Astrocyte of the hippocampus (primary cell): ENCODE results near the gene ERN1.
"Not testable (repeated sequence)": the region's sequence is repeated elsewhere in the genome, so short reads cannot be mapped to it uniquely, and the experiment has no call there.

ENCODE experiments used
- DNase-seq: peaks from one replicate; pipeline ENCODE4 v3.0.0; 2011; ENCODE audit warnings: low read depth, low spot score

ERN1 gene

DNA sequence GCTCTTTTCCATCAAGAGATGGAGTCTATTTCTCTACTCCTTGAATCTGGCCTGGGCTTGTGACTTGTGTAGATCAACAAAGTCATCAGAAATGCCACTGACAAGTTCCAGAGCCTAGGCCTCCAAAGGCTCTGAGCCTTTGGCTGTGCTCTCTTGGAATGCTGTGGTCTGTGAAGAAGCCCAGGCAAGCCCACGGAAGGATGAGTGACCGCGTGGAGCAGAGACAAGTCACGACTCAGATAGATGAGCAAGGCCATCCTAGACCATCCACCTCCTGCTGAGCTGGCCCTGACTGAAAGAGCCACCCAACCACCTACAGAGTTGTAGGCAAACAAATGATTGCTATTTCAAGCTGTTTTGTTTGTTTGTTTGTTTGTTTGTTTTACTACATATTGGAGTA, 97.9 kb downstream of the ERN1 start:
- peak; percentile 12 for DNase-seq

DNA sequence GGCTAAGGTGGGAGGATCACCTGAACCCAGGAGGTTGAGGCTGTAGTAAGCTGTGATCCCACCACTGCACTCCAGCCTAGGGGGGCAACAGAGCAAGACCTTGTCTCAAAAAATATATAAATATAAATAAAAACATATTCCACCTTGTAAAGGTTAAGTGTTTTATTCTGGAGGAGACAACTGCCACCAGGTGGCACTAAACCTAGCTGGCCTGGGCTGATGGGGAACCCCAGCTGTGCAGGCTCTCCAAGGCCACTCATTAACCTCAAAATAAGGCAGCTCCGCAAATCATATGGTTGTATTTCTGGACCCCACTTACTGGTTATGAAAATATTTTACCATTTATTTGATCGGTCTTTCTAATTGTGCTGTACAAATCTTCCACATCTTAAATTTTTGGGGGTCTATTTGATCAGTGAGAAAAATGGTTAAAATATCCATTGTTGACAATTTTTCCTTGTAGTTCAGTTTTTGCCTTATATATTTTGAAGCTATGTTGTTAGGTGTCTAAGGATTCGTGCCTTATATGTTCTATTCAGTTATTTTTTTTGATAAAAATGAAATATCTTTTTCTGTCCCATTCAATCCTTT, 101.0 kb downstream of the ERN1 start:
- peak; percentile 80 for DNase-seq

DNA sequence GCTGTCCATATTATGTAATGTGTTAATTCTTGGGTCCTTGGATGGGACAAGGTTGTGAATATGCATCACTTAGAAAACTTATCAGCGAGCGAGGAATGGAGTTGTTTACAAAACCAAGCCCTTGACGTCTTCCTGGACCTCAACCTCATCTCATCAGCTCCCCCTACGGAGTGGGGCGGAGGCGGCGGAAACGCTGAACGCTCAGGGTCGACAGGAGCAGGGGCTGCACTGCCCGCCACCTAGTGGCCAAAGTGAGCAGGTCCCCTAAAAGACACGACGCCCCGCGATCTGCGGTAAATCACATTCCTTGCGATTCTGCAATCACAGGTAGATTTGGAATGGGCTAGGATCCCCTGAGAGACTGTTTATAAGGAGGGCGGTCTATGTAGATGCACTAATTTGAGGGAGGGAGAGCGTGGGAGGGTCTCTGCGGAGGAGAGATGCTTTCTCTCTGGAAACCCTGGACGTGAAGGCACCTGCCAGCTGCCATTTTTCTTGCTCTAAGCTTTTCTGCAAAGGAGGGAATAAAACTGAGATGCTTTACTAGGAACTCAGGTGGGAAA, 104.1 kb downstream of the ERN1 start:
- peak; percentile 76 for DNase-seq

DNA sequence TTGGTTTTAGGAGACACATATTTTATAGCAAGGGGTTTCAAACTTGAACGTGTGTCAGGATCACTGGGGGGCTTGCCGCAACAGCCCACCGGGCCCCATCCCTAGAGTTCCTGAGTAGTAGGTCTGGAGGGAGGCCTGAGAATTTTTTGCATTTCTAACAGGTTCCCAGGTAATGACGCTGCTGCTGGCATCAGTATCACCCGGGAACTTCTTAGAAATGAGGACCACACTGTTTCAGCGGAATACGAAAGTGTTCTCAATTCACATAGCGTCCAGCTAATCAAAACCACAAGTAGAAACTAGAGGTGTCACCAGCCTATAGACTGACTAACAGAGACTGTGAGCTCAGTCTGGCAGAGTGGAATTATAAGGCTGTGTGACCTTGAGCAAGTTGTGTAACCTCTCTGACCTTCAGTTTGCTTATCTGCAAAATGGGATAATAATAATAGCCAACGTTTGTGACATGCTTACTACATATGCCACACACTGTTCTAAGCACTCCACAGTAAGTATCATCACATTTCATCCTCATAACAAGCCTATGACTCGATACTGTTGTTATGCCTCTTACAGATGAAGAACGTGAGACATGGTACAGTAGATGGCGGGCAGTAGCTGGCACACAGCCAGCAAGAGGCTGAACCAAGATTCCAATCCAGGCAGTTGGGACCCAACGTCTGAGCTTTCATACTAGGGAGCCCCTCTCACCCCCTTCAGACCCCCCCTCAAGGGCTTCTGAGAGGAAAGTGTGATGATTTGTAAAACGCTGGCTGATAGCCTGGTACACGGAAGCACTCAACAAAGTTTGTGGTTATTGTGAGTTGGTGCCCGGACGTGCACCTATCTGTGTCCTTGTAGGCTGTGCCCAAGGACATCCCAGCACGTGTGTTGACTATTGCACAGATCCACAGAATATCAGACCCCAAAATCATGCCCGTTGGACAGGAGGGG, 104.9 kb downstream of the ERN1 start:
- DNase-seq = no peak

DNA sequence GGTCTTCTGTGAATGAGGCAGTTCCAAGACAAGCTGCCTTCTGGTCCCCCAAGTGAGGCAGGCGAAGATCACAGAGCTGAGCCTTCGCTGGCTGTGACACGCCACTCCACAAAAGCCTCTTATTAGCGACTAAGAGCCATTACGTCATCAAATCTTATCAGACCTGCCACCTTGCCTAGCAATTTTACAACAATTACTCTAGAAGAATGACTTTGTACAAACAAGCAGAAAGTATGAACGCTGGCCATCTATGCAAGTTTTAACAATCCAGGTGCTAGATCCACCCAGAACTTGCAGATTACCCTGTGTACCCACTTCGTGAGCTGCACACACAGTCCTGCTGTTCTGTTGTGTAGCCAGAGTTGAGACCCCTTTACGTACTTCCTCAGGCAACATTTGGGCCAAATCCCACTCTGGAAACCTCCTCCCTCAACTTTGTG, 105.7 kb downstream of the ERN1 start:
- no peak for DNase-seq

DNA sequence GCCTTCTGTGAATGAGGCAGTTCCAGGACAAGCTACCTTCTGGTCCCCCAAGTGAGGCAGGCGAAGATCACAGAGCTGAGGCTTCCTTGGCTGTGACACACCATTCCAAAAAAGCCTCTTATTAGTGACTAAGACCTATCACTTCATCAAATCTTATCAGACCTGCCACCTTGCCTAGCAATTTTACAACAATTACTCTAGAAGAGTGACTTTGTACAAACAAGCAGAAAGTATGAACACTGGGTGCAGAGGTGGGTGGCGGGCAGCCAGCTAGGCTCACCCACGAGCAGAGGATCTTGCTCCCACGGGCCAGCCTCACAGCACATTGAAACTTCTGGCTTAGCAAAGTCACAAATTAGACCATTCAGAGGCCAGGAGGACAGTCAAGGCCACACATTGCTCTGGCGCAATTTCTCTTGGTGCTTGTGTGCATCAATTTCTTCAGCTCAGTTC, 107.3 kb downstream of the ERN1 start:
- no peak for DNase-seq

DNA sequence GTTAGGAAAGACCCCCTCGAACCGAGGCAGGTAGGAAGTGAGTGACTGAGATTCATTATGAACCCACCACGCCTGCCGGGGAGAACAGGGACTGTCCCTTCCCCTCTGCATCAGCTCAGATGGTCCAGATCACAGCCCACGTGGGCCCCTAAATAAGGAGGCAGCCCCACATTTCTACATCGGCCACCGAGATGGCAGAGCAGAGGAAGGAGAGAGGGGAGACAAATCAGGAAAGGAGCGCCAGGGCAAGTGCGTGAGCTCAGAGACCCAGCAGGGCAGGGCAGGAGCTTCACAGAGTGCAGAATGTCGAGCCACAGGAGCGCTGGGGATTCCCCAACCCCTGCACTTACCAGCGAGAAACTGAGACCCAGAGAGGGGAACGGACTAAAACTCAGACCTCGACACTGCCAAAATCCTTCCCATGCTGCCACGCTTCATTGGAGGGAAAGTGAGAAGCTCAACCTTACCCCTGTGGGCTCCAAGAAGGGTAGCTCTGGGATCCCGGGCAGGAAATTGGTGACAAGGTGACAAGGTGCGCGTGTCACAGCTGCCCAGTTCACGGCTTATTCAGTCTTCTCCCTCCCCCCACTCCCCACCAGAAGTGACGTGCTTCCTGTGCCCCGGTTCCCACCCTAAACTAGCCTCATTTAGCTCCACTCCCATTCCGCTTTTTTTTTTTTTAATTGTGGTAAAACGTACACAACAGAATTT, 109.7 kb downstream of the ERN1 start, which contains the start of gene ICAM2:
Gene ICAM2 (minus strand): TSS at position 578 of the 711 bp plus-strand sequence. CDS start 13,942 bp downstream, outside the sequence.
- DNase-seq = no peak

DNA sequence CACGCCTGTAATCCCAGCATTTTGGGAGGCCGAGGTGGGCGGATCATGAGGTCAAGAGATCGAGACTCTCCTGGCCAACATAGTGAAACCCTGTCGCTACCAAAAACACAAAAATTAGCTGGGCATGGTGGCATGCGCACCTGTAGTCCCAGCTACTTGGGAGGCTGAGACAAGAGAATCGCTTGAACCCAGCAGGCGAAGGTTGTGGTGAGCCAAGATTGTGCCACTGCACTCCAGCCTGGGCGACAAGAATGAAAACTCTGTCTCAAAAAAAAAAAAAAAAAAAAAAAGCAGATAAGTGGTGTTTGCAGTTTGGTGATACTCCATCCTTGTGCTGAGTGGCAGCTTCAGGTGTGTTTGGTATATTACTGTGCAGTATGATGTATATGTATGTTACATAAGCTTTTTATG, 110.4 kb downstream of the ERN1 start:
- DNase-seq = not testable (repeated sequence)

DNA sequence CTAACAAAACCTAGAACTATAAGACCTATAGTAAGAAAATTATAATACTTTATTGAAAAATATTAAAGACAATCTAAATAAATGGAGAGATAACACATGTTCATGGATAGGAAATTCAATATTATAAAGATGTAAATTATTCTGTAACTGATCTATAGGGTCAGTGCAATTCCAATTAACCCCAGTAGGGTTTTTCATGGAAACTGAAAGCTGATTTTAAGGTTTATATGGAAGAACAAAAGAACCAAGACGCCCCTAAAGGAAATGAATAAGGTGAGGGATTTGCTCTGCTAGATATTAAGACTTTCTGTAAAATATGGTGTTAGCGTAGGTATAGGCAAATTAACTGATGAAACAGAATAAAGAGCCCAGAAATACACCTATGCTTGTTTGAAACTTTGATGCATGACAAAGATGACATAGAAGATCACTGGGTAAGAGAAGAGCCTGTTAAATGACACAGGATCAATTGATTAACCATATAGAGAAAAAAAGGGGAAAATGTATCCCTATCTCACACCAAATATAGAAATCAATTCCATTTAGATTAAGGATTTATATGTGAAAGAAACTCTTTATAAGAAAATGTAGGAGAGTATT, 112.5 kb downstream of the ERN1 start:
- DNase-seq = no peak

DNA sequence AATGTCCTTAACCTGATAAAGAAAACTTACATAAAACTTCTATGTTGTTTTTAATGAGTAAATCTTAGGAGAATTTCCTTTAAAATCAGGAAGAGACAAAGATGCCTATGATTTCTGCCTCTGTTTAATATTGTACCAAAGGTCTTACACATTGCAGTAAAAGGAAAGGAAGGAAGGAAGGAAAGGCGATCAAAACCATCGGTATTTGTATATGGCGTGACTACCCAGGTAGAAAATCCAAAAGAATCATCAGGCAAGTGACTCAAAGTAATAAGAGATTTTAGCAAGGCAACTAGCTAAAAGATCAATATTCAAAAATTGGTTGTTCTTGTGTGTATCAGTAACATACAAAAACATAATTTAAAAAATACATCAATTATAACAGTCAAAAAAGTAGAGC, 113.0 kb downstream of the ERN1 start:
- no peak for DNase-seq

DNA sequence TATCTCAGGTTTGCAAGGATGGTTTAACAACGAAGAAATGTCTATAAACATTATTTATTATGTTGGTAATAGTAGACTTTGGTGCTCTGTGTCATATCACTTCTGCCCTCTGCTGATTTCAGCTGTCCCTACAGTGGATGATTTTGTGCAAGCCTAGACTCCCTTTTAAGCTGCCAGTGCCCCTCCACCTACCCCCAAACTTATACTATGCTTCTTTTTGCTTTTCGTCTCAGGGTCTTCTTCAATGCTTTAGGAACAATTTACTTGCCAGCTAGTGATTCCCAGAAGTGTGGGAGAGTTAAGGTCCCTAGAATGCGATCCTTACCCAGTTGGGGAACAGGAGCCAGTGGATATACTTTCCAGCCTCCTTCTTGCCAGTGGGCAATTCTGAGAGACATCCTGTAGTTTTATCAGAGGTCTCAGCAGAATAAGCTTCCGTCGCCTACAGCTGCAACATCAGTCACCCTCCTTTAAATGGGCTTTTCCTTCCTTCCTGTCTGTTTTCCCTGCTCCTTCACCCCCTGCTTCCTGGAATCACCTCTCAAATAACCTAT, 113.6 kb downstream of the ERN1 start:
- DNase-seq = no peak

DNA sequence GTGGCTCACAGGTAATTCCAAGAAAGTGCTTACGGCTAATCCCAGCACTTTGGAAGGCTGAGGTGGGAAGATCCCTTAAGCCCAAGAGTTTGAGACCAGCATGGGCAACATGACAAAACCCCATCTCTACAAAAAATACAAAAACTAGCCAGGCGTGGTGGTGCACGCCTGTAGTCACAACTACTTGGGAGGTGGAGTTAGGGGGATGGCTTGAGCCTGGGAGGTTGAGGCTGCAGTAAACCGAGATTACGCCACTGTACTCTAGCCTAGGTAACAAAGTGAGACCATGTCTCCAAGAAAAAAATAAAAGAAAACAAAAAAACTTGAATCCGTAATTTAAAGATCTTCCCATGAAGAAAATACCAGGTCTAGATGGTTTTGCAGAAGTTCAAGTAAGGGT, 114.5 kb downstream of the ERN1 start:
- no peak for DNase-seq

DNA sequence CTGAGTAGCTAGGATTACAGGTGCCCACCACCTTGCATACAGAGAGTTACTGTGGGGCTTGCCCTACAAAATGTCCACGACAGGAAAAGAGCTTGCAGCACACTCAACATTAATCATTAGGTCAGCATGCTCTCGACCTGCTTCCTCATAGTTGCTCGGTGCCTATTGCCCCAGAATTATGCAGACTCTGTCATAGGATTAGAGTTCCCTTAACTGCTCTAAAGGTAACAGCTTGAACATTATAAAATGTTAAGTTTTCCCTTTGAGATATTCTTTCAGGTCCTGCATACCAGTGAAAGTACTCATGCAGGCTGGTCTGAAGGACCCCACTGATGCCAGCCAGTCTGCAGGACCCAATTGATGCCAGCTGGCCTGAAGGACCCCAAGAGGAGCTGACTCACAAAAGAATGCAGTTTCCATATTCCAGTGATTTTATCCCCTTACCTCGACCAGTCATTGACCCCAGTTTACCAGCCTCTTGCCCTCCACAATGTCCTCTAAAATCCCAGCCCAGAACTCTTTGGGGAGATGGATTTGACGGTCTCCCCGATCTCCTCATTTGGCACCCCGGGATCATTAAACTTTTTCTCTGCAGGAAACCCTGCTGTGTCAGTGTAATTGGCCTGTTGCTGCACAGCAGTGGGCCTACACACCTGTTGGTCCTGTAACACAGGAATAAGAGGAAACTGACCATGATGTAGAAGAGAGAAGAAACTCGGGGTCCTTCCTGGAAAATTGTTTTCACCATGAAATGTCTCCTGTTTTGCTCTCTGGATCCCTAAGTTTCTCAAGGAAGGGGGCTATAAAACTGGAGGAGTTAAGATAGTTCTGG, 120.2 kb downstream of the ERN1 start:
- DNase-seq = peak; percentile 21

DNA sequence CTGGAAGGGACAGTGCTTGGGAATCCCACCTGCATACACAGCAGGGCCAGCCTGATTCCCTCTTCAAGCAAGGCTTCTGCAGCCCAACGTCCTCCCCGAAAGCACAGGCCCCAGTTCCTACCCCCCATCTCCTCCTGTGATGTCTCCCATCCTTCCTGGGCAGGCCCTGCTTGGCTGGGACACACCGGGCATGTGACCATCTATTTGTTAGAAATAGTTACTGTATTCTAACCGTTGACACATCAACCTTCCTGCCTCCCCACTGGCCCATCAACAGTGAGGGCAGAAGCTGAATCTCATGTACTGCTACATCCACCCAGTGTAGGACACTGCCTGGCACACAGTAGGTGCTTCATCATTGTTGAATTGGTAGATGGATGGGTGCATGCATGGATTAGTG, 121.1 kb downstream of the ERN1 start:
- DNase-seq = no peak

DNA sequence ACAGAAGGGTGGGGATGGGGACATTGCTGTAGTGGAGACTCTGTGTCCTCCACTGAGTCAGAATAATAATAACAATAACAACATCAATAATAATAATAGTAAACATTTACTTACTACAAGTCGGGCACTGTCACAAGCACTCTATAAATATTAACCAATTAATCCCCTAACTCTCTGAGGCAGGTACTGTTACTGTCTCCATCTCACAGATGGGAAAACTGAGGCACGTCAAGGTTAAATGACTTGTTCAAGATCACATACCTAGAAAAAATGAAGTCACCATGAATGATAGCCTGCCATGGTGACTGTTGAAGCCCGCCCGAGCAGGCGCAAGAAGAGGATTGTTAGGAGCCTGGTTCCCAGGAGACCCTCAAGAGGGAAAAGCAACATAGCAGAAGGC, 121.6 kb downstream of the ERN1 start:
- no peak for DNase-seq

DNA sequence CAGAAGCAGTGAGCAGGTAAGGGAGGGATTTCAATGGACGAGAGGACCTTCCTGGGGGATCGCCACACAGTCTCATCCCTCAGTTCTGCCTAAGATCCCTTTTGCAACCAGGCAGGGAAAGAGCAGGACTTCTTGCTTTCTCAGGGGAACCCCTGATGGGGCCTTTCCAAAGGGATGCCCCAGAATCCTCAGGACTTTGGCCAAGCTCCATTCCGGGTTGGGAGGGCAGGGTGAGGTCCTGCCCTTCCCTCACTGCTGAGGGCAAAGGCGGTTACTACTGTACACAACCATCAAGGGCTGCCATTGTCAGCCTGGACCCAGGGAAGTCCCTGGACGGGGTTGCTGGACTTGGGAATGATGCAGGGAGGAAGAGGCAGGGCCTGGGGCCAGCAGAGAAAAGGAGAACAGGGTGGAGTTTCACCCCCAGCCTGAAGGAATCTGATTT, 122.1 kb downstream of the ERN1 start:
- no peak for DNase-seq

DNA sequence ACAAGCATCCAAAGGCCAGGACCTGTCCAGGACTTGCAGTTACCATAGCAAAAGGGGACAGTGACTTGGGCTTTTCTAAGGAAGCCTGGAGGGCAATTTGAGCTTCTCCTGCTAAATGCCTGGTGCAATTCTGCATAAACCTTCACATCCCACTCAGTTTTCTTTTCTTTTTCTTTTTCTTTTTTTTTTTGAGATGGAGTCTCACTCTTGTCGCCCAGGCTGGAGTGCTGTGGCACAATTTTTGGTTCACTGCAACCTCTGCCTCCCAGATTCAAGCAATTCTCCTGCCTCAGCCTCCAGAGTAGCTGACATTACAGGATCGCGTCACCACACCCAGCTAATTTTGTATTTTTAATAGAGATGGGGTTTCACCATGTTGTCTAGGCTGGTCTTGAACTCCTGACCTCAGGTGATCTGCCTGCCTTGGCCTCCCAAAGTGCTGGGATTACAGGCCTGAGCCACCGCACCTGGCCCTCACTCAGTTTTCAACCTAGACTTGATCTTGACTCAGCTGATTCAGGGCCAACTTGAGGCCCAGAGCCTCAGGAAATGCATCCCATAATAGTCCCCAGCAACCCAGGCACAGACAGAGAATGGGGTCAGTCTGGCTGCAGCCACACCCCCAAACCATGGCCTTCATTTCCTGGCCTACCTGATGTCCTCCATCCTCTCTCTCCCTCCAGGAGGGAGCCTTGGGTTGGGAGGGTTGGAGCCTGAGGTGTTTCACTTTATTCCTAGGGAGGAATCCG, 122.7 kb downstream of the ERN1 start:
- not testable (repeated sequence) for DNase-seq

DNA sequence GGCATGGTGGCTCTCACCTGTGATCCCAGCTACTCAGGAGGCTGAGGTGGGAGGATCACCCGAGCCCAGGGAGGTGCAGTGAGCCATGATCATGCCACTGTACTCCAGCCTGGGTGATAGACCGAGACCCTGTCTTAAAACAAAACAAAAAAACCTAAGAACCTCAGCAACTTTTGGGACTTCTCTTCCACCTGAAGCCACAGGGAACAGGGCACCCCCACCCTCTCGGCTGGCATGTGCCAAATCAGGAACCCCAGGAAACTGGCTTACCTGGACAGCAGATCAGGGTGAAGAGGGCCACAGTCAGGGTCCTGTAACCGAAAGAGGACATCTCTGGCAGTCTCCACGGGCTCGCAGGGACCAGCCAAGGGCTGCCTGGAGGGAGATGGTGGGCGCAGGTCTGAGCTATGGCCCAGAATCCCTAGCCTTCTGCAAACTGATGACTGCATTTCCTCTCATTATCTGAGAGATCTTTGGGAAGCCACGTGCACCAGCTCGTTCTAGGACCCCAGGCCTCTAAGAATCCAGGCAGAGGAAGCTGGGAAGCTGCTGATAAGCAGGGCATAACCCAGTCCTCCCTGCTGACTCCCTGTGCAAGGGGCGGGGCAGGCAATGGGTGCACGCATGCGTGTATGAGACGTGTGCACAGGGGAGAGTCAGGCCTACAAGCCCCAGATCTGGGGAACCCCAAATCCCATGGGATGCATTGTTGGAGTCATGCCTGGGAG, 123.4 kb downstream of the ERN1 start:
- DNase-seq = no peak

DNA sequence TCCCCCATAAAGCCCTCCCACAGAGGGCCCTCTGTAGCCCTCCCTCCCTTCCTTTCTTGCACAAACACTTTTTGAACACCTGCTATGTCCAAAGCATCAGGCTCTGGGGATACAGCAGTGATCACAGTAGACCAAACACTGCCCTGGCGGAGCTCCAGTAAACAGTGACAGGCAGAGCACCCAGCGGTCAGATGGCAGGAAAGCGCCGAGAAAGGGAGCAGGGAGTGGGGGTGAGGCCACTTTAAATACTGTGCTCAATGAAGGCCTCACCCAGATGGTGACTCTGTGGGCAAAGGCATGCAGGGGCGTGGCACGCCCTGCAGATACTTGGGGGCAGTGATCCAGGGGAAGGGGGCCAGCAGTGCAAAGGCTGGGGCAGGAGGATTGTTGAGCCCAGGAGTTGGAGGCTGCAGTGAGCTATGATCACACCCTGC, 124.2 kb downstream of the ERN1 start:
- no peak for DNase-seq
